NK-92 (cell line): Measurements from ENCODE around the gene BEND6.
"Not testable (repeated sequence)": the region's sequence is repeated elsewhere in the genome, so short reads cannot be mapped to it uniquely, and the experiment has no call there.

ENCODE experiments used
- DNase-seq: peaks from one replicate; lab custom pipeline; 2025; ENCODE audit not compliant: unreplicated experiment; lab: John Stamatoyannopoulos, UW

BEND6 gene

GRCh38 chr6:57026001-57026400 is 71.1 kb downstream of the BEND6 start:
- no peak for DNase-seq

GRCh38 chr6:57027301-57027700 is 72.4 kb downstream of the BEND6 start:
- DNase-seq: no peak

DNA sequence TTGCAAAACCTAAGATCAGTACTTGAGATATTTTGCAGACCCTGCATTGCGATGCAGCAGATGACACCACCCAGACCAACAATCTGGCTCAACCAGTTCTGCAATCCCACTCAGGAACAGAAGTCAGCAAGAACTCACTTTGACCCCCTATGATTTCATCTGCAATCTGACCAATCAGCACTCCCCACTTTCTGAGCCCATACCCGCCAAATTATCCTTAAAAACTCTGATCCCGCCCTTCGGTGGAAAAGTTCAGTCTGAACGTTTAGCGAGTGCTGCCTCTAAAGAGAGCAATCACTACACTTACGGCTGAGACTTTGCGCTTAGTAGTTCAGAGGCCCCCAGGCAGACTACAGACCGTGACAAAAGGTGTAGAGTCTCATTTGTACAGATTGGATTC is 74.3 kb downstream of the BEND6 start:
- no peak for DNase-seq

DNA sequence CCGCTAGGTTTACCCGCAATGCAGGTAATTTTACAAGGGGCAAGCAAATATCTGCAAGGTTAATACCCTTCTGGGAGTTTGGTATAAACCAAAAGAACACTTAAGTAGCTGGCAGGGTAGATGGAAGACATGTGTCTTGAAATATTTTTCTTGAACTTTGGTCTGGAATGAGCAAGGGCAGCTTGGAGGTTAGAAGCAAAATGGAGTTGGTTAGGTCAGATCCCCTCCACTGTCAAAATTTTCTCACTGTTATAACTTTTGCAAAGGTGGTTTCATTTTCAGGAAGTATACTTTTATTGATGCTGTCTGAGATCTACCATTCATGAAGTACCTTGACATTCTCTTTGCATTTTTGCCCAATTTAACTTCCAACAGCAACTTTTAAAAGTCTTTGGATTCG is 78.3 kb downstream of the BEND6 start:
- DNase-seq: no peak

GRCh38 chr6:57035549-57035948 is 80.6 kb downstream of the BEND6 start:
- no peak for DNase-seq

- no peak for DNase-seq
Observed at GRCh38 chr6:57038906-57039305, 84.0 kb downstream of the BEND6 start.

GRCh38 chr6:57040011-57040410 is 85.1 kb downstream of the BEND6 start:
- no peak for DNase-seq

- DNase-seq: not testable (repeated sequence)
Observed at GRCh38 chr6:57044061-57044460, 89.2 kb downstream of the BEND6 start.

DNA sequence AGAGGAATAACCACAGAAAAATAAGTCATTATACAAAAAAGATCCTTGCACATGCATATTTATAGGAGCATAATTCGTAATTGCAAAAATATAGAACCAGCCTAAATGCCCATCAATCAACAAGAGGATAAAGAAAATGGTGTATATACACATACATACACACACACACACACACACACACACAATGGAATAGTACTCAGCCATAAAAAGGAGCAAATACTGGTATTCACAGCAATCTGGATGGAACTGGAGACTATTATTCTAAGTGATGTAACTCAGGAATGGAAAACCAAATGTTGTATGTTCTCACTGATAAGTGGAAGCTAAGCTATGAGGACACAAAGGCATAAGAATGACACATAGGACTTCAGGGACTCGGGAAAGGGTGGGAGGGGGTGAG is 89.7 kb downstream of the BEND6 start:
- no peak for DNase-seq

- DNase-seq: not testable (repeated sequence)
Observed at GRCh38 chr6:57046332-57047256, 91.7 kb downstream of the BEND6 start, which contains the start of gene KIAA1586. KIAA1586 (plus strand) TSS chr6:57046693; CDS start chr6:57046756, 63 bp downstream.

- not testable (repeated sequence) for DNase-seq
Observed at GRCh38 chr6:57047257-57047585, 92.3 kb downstream of the BEND6 start.

- not testable (repeated sequence) for DNase-seq
Observed at GRCh38 chr6:57047859-57048258, 93.0 kb downstream of the BEND6 start.

- no peak for DNase-seq
Observed at GRCh38 chr6:57048577-57048976, 93.7 kb downstream of the BEND6 start.

DNA sequence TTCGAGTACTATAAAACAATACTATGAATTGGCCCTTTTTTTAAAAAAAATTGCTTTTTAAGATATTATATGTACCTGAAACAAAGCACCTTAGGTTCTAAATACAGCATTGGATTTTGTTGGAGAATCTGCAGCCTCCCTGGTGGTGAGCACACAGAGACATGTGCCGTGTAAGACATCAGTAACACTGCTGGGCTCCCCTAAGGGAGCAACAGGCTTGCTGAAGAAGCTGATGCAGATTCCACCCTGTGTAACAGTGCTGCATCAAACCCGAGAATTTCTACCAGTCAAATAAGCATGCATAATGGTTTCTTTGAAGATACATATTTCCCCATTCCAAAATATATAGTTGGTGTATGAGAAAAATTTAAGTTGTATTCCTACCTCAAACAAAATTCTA is 108.9 kb downstream of the BEND6 start:
- no peak for DNase-seq

GRCh38 chr6:57064809-57065208 is 109.9 kb downstream of the BEND6 start:
- no peak for DNase-seq

GRCh38 chr6:57068061-57068460 is 113.2 kb downstream of the BEND6 start:
- DNase-seq: no peak

GRCh38 chr6:57069228-57069627 is 114.3 kb downstream of the BEND6 start:
- no peak for DNase-seq

- no peak for DNase-seq
Observed at GRCh38 chr6:57069920-57070331, 115.0 kb downstream of the BEND6 start.

DNA sequence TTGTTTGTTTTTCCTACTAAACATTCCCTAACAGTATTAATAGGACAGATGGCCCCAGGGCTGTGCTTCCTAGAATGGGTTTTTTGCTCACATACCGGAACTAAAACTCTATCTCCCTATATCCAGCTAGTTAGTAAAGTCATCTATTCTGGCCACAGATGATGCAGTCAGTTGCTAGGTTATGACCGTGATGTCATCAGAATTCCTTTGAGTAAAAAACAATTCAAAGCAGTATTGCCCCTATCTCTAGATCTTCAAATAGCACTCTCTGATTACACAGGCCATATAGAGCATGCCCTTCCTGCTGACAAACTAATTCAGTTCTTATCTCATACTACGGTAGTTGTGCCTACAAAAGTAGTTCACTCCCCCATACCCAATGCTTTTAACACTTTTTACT is 117.2 kb downstream of the BEND6 start:
- no peak for DNase-seq

DNA sequence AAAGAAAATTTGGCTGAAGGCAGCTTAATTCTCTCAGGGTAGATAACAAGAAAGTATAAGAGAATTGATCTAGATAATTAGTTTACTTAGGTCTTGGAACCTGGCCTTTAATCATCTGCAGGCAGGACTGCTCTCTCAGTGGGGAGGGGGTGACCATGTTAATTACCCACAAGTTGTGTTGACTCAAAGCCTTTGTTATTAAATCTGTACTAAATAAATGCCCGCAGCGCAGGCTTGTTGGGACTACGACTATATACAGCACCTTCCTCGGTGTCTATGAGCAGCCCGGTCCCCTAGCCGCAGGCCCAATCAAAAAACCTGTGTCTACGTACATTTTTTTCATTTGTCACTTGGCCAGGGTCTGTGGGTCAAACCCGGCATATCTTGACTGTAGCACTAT is 119.5 kb downstream of the BEND6 start:
- no peak for DNase-seq

DNA sequence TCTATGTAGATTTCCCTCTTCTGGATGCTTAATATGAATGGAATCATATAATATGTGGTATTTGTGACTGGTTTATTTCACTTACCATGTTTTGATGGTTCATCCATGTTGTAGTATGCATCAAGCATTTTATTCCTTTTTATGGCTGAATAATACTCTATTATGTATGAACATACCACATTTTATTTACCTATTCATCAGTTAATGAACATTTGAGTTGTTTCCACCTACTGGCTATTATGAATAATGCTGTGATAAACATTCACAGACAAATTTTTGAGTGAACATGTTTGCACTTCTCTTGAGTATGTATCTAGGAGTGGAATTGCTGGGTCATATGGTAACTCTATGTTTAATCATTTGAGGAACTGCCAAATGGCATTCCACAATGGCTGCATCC is 120.2 kb downstream of the BEND6 start:
- DNase-seq: no peak
